ENCODE data around the gene PHYHD1. TPM values are rescaled to one million over a fixed set of nuclear protein-coding genes. Genes with fewer than 3 reads are reported as not detected.

The PHYHD1 gene
- total and polyA plus RNA-seq, 10 of the 15 experiments (the other 5 are each of a cell fraction or from before 2014, with no cell fraction given): 0.09 to 0.17 TPM; not detected in 8

DNA sequence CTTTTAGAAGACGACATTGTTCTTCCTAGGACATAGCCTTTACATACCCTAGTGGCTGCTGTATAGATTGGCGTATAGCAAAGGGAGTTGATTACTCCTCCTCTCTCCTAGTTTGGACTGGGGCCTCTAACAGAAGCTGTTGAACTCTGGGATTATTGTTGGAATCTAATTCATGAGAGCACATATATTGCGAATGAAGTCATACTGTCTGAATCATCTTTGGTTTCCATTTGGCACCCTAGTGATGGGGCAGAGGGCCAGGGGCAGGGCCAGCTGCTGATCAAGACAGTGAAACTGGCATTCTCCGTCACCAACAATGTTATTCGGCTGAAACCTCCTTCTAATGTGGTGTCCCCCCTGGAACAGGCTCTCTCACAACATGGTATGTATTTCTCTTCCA lies 67.0 kb downstream of the PHYHD1 start (continued):
- TF ChIP-seq, protein P1, sequence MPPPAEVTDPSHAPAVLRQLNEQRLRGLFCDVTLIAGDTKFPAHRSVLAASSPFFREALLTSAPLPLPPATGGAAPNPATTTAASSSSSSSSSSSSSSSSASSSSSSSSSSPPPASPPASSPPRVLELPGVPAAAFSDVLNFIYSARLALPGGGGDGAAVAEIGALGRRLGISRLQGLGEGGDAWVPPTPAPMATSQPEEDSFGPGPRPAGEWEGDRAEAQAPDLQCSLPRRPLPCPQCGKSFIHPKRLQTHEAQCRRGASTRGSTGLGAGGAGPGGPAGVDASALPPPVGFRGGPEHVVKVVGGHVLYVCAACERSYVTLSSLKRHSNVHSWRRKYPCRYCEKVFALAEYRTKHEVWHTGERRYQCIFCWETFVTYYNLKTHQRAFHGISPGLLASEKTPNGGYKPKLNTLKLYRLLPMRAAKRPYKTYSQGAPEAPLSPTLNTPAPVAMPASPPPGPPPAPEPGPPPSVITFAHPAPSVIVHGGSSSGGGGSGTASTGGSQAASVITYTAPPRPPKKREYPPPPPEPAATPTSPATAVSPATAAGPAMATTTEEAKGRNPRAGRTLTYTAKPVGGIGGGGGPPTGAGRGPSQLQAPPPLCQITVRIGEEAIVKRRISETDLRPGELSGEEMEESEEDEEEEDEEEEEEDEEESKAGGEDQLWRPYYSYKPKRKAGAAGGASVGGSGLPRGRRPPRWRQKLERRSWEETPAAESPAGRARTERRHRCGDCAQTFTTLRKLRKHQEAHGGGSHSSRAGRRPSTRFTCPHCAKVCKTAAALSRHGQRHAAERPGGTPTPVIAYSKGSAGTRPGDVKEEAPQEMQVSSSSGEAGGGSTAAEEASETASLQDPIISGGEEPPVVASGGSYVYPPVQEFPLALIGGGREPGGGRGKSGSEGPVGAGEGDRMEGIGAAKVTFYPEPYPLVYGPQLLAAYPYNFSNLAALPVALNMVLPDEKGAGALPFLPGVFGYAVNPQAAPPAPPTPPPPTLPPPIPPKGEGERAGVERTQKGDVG (CRISPR knock-in tag; IDR thresholded peaks at IDR 0.05): no peak
- TF ChIP-seq, protein P2, sequence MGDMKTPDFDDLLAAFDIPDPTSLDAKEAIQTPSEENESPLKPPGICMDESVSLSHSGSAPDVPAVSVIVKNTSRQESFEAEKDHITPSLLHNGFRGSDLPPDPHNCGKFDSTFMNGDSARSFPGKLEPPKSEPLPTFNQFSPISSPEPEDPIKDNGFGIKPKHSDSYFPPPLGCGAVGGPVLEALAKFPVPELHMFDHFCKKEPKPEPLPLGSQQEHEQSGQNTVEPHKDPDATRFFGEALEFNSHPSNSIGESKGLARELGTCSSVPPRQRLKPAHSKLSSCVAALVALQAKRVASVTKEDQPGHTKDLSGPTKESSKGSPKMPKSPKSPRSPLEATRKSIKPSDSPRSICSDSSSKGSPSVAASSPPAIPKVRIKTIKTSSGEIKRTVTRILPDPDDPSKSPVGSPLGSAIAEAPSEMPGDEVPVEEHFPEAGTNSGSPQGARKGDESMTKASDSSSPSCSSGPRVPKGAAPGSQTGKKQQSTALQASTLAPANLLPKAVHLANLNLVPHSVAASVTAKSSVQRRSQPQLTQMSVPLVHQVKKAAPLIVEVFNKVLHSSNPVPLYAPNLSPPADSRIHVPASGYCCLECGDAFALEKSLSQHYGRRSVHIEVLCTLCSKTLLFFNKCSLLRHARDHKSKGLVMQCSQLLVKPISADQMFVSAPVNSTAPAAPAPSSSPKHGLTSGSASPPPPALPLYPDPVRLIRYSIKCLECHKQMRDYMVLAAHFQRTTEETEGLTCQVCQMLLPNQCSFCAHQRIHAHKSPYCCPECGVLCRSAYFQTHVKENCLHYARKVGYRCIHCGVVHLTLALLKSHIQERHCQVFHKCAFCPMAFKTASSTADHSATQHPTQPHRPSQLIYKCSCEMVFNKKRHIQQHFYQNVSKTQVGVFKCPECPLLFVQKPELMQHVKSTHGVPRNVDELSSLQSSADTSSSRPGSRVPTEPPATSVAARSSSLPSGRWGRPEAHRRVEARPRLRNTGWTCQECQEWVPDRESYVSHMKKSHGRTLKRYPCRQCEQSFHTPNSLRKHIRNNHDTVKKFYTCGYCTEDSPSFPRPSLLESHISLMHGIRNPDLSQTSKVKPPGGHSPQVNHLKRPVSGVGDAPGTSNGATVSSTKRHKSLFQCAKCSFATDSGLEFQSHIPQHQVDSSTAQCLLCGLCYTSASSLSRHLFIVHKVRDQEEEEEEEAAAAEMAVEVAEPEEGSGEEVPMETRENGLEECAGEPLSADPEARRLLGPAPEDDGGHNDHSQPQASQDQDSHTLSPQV (IDR thresholded peaks at IDR 0.05): no peak
- no peak for TF ChIP-seq SMAD5 (IDR thresholded peaks at IDR 0.05; ENCODE audit: low read depth)

Other genes starting within 250 kb of the PHYHD1 start
Only the 7 nearest of the 16 such genes appear.
- 22.1 and 29.2 TPM in 2 replicates for gene ENDOG, start 102.5 kb upstream of the PHYHD1 start, total RNA-seq (2014; rRNA removed)
- gene ENDOG, start 102.5 kb upstream of the PHYHD1 start, total RNA-seq (2014; rRNA removed; fragmentation: Illumina TruSeq; extraction: Trizol): 4.8 and 5.8 TPM in 2 replicates
- 28.1 and 28.2 TPM in 2 replicates for gene ENDOG, start 102.5 kb upstream of the PHYHD1 start, total RNA-seq (2021)
- gene ENDOG, start 102.5 kb upstream of the PHYHD1 start, polyA plus RNA-seq (2011; rRNA removed): 6.6 and 12.2 TPM in 2 replicates
- gene ENDOG, start 102.5 kb upstream of the PHYHD1 start, polyA plus RNA-seq (2014; fragmentation: Illumina TruSeq; extraction: Trizol): 1.0 and 3.2 TPM in 2 replicates
- gene ENDOG, start 102.5 kb upstream of the PHYHD1 start, polyA plus RNA-seq (2014; fragmentation: Nextera tagmentation; extraction: Ambion mirVana): 1 to 10 TPM in 1 of 2 experiments, under 1 TPM in 1; 0.84 to 1.8 TPM
- gene ENDOG, start 102.5 kb upstream of the PHYHD1 start, polyA plus RNA-seq (2014; rRNA removed): 24.9 and 31.4 TPM in 2 replicates
- 10 to 100 TPM in 1 of 2 experiments, under 1 TPM in 1; 0.92 to 19.3 TPM for gene ENDOG, start 102.5 kb upstream of the PHYHD1 start, polyA plus RNA-seq (2016; fragmentation: Nextera tagmentation; extraction: Ambion mirVana)
- 40.5 and 49.2 TPM in 2 replicates for gene SPOUT1, start 91.2 kb upstream of the PHYHD1 start, total RNA-seq (2014; rRNA removed)
- 14.3 and 17.3 TPM in 2 replicates for gene SPOUT1, start 91.2 kb upstream of the PHYHD1 start, total RNA-seq (2014; rRNA removed; fragmentation: Illumina TruSeq; extraction: Trizol)
- gene SPOUT1, start 91.2 kb upstream of the PHYHD1 start, total RNA-seq (2021): 75.0 and 77.8 TPM in 2 replicates
- gene SPOUT1, start 91.2 kb upstream of the PHYHD1 start, polyA plus RNA-seq (2011; rRNA removed): 21.7 and 48.0 TPM in 2 replicates
- 5.0 and 22.6 TPM in 2 replicates for gene SPOUT1, start 91.2 kb upstream of the PHYHD1 start, polyA plus RNA-seq (2014; fragmentation: Illumina TruSeq; extraction: Trizol)
- 10 to 100 TPM in 1 of 2 experiments, 1 to 10 TPM in 1; 5.7 to 16.4 TPM for gene SPOUT1, start 91.2 kb upstream of the PHYHD1 start, polyA plus RNA-seq (2014; fragmentation: Nextera tagmentation; extraction: Ambion mirVana)
- gene SPOUT1, start 91.2 kb upstream of the PHYHD1 start, polyA plus RNA-seq (2014; rRNA removed): 40.7 and 49.1 TPM in 2 replicates
- 10 to 100 TPM; 85.2 to 95.0 TPM for gene SPOUT1, start 91.2 kb upstream of the PHYHD1 start, polyA plus RNA-seq (2016; fragmentation: Nextera tagmentation; extraction: Ambion mirVana)
- gene KYAT1, start 39.0 kb upstream of the PHYHD1 start, total RNA-seq (2014; rRNA removed): 12.4 and 12.8 TPM in 2 replicates
- 6.3 and 7.4 TPM in 2 replicates for gene KYAT1, start 39.0 kb upstream of the PHYHD1 start, total RNA-seq (2014; rRNA removed; fragmentation: Illumina TruSeq; extraction: Trizol)
- 12.2 and 12.7 TPM in 2 replicates for gene KYAT1, start 39.0 kb upstream of the PHYHD1 start, total RNA-seq (2021)
- 8.6 and 14.0 TPM in 2 replicates for gene KYAT1, start 39.0 kb upstream of the PHYHD1 start, polyA plus RNA-seq (2011; rRNA removed)
- 5.4 and 7.9 TPM in 2 replicates for gene KYAT1, start 39.0 kb upstream of the PHYHD1 start, polyA plus RNA-seq (2014; fragmentation: Illumina TruSeq; extraction: Trizol)
- 1 to 10 TPM; 5.8 to 6.2 TPM for gene KYAT1, start 39.0 kb upstream of the PHYHD1 start, polyA plus RNA-seq (2014; fragmentation: Nextera tagmentation; extraction: Ambion mirVana)
- 15.7 and 15.9 TPM in 2 replicates for gene KYAT1, start 39.0 kb upstream of the PHYHD1 start, polyA plus RNA-seq (2014; rRNA removed)
- gene KYAT1, start 39.0 kb upstream of the PHYHD1 start, polyA plus RNA-seq (2016; fragmentation: Nextera tagmentation; extraction: Ambion mirVana): 10 to 100 TPM; 10.3 to 12.8 TPM
- 9.1 and 13.4 TPM in 2 replicates for gene LRRC8A, start 38.8 kb upstream of the PHYHD1 start, total RNA-seq (2014; rRNA removed)
- gene LRRC8A, start 38.8 kb upstream of the PHYHD1 start, total RNA-seq (2014; rRNA removed; fragmentation: Illumina TruSeq; extraction: Trizol): 5.9 and 6.9 TPM in 2 replicates
- gene LRRC8A, start 38.8 kb upstream of the PHYHD1 start, total RNA-seq (2021): 15.7 and 15.9 TPM in 2 replicates
- gene LRRC8A, start 38.8 kb upstream of the PHYHD1 start, polyA plus RNA-seq (2011; rRNA removed): 3.7 and 8.9 TPM in 2 replicates
- 3.5 and 7.6 TPM in 2 replicates for gene LRRC8A, start 38.8 kb upstream of the PHYHD1 start, polyA plus RNA-seq (2014; fragmentation: Illumina TruSeq; extraction: Trizol)
- gene LRRC8A, start 38.8 kb upstream of the PHYHD1 start, polyA plus RNA-seq (2014; fragmentation: Nextera tagmentation; extraction: Ambion mirVana): 1 to 10 TPM; 1.6 to 2.3 TPM
- gene LRRC8A, start 38.8 kb upstream of the PHYHD1 start, polyA plus RNA-seq (2014; rRNA removed): 10.5 and 12.6 TPM in 2 replicates
- gene LRRC8A, start 38.8 kb upstream of the PHYHD1 start, polyA plus RNA-seq (2016; fragmentation: Nextera tagmentation; extraction: Ambion mirVana): 10 to 100 TPM; 15.1 to 15.6 TPM
- gene DOLK, start 26.6 kb downstream of the PHYHD1 start, total RNA-seq (2014; rRNA removed): 15.7 and 16.9 TPM in 2 replicates
- 6.8 and 7.1 TPM in 2 replicates for gene DOLK, start 26.6 kb downstream of the PHYHD1 start, total RNA-seq (2014; rRNA removed; fragmentation: Illumina TruSeq; extraction: Trizol)
- gene DOLK, start 26.6 kb downstream of the PHYHD1 start, total RNA-seq (2021): 9.3 and 10.9 TPM in 2 replicates
- 3.5 and 6.4 TPM in 2 replicates for gene DOLK, start 26.6 kb downstream of the PHYHD1 start, polyA plus RNA-seq (2011; rRNA removed)
- 8.4 and 9.0 TPM in 2 replicates for gene DOLK, start 26.6 kb downstream of the PHYHD1 start, polyA plus RNA-seq (2014; fragmentation: Illumina TruSeq; extraction: Trizol)
- 1 to 10 TPM; 1.9 to 3.2 TPM for gene DOLK, start 26.6 kb downstream of the PHYHD1 start, polyA plus RNA-seq (2014; fragmentation: Nextera tagmentation; extraction: Ambion mirVana)
- 9.3 and 10.4 TPM in 2 replicates for gene DOLK, start 26.6 kb downstream of the PHYHD1 start, polyA plus RNA-seq (2014; rRNA removed)
- gene DOLK, start 26.6 kb downstream of the PHYHD1 start, polyA plus RNA-seq (2016; fragmentation: Nextera tagmentation; extraction: Ambion mirVana): 10 to 100 TPM; 17.8 to 18.2 TPM
- gene NUP188, start 26.7 kb downstream of the PHYHD1 start, total RNA-seq (2014; rRNA removed): 43.9 and 48.1 TPM in 2 replicates
- 32.4 and 34.0 TPM in 2 replicates for gene NUP188, start 26.7 kb downstream of the PHYHD1 start, total RNA-seq (2014; rRNA removed; fragmentation: Illumina TruSeq; extraction: Trizol)
- 61.3 and 71.5 TPM in 2 replicates for gene NUP188, start 26.7 kb downstream of the PHYHD1 start, total RNA-seq (2021)
- 32.1 and 52.3 TPM in 2 replicates for gene NUP188, start 26.7 kb downstream of the PHYHD1 start, polyA plus RNA-seq (2011; rRNA removed)
- gene NUP188, start 26.7 kb downstream of the PHYHD1 start, polyA plus RNA-seq (2014; fragmentation: Illumina TruSeq; extraction: Trizol): 41.0 and 47.3 TPM in 2 replicates
- gene NUP188, start 26.7 kb downstream of the PHYHD1 start, polyA plus RNA-seq (2014; fragmentation: Nextera tagmentation; extraction: Ambion mirVana): 1 to 10 TPM; 1.4 to 3.5 TPM
- 49.6 and 51.2 TPM in 2 replicates for gene NUP188, start 26.7 kb downstream of the PHYHD1 start, polyA plus RNA-seq (2014; rRNA removed)
- gene NUP188, start 26.7 kb downstream of the PHYHD1 start, polyA plus RNA-seq (2016; fragmentation: Nextera tagmentation; extraction: Ambion mirVana): 10 to 100 TPM; 72.9 to 73.7 TPM
- 38.4 and 40.2 TPM in 2 replicates for gene SH3GLB2, start 107.3 kb downstream of the PHYHD1 start, total RNA-seq (2014; rRNA removed)
- 19.0 and 20.3 TPM in 2 replicates for gene SH3GLB2, start 107.3 kb downstream of the PHYHD1 start, total RNA-seq (2014; rRNA removed; fragmentation: Illumina TruSeq; extraction: Trizol)
- 57.8 and 59.9 TPM in 2 replicates for gene SH3GLB2, start 107.3 kb downstream of the PHYHD1 start, total RNA-seq (2021)
- 17.4 and 34.8 TPM in 2 replicates for gene SH3GLB2, start 107.3 kb downstream of the PHYHD1 start, polyA plus RNA-seq (2011; rRNA removed)
- 7.0 and 31.5 TPM in 2 replicates for gene SH3GLB2, start 107.3 kb downstream of the PHYHD1 start, polyA plus RNA-seq (2014; fragmentation: Illumina TruSeq; extraction: Trizol)
- gene SH3GLB2, start 107.3 kb downstream of the PHYHD1 start, polyA plus RNA-seq (2014; fragmentation: Nextera tagmentation; extraction: Ambion mirVana): 1 to 10 TPM in 1 of 2 experiments, under 1 TPM in 1; 0.21 to 1.2 TPM
- gene SH3GLB2, start 107.3 kb downstream of the PHYHD1 start, polyA plus RNA-seq (2014; rRNA removed): 58.7 and 61.3 TPM in 2 replicates
- gene SH3GLB2, start 107.3 kb downstream of the PHYHD1 start, polyA plus RNA-seq (2016; fragmentation: Nextera tagmentation; extraction: Ambion mirVana): 10 to 100 TPM in 1 of 2 experiments, 1 to 10 TPM in 1; 5.5 to 30.1 TPM